ENCODE results near the gene MRTO4. TPM values are rescaled to one million over a fixed set of nuclear protein-coding genes. Genes with fewer than 3 reads are reported as not detected.
"Not testable (repeated sequence)": the region's sequence is repeated elsewhere in the genome, so short reads cannot be mapped to it uniquely, and the experiment has no call there.

The MRTO4 gene
- total RNA-seq, 3 donors from 2014 or later (not counting 1 experiment from before 2014, with no cell fraction given): 9.7 to 15.8 (median 13.5) TPM

DNA sequence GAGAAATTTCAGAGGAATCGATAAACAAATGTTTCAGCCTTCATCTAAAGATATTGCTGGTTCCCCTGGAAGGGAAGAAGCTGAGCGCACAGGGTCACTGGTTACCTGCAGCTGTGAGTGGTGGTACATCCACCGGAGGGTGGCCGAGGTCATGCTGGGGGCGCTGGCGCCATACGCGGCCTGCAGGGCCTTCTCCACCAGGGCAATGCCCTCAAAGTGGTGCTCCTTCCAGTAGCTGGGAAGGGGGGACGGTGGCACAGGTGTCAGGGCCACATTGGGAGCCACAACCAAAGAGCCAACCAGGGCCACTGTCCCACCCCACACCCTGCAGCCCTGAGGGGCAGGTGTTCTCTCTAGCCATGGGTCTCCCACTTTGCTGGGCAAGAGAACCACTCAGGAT, 32.3 kb downstream of the MRTO4 start:
- no peak overlapping the region for H3K4me3 Mint-ChIP-seq
- no peak overlapping the region for H3K27ac Mint-ChIP-seq
- ATAC-seq (no peak), DNase-seq (no peak)
- H3K27ac ChIP-seq (ENCODE audit: low read length): no peak overlapping the region
- peaks cover 7 to 8% of the 10 kb centered on the region in 2 donors for H3K4me1 Mint-ChIP-seq
- no peaks in the 10 kb centered on the region for H3K27me3 ChIP-seq (ENCODE audit: control insufficient read depth, insufficient read depth, low read length)
- H3K27me3 Mint-ChIP-seq (ENCODE audit: low read depth in 2 of 2): peaks cover 6 to 7% of the 10 kb centered on the region in 2 donors
- H3K36me3 ChIP-seq (ENCODE audit: control insufficient read depth, insufficient read depth, low read length): no peaks in the 10 kb centered on the region
- 96% methylated on average over 9 of the region's 9 CpGs for WGBS (ENCODE audit: insufficient coverage)
- TF ChIP-seq, protein P1, sequence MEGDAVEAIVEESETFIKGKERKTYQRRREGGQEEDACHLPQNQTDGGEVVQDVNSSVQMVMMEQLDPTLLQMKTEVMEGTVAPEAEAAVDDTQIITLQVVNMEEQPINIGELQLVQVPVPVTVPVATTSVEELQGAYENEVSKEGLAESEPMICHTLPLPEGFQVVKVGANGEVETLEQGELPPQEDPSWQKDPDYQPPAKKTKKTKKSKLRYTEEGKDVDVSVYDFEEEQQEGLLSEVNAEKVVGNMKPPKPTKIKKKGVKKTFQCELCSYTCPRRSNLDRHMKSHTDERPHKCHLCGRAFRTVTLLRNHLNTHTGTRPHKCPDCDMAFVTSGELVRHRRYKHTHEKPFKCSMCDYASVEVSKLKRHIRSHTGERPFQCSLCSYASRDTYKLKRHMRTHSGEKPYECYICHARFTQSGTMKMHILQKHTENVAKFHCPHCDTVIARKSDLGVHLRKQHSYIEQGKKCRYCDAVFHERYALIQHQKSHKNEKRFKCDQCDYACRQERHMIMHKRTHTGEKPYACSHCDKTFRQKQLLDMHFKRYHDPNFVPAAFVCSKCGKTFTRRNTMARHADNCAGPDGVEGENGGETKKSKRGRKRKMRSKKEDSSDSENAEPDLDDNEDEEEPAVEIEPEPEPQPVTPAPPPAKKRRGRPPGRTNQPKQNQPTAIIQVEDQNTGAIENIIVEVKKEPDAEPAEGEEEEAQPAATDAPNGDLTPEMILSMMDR (IDR thresholded peaks at IDR 0.05): no peak
- H3K4me1 ChIP-seq (ENCODE audit: control insufficient read depth, insufficient read depth, low read length): peaks cover 2% of the 10 kb centered on the region
- no peaks in the 10 kb centered on the region for H3K36me3 Mint-ChIP-seq
- intact Hi-C loops (cut with micrococcal nuclease): no loop called here
- no peaks in the 10 kb centered on the region for H3K9me3 ChIP-seq (ENCODE audit: control insufficient read depth, insufficient read depth, low read length)
- H3K4me3 ChIP-seq (ENCODE audit: low read length): no peak overlapping the region
- no peaks in the 10 kb centered on the region for H3K9me3 Mint-ChIP-seq

DNA sequence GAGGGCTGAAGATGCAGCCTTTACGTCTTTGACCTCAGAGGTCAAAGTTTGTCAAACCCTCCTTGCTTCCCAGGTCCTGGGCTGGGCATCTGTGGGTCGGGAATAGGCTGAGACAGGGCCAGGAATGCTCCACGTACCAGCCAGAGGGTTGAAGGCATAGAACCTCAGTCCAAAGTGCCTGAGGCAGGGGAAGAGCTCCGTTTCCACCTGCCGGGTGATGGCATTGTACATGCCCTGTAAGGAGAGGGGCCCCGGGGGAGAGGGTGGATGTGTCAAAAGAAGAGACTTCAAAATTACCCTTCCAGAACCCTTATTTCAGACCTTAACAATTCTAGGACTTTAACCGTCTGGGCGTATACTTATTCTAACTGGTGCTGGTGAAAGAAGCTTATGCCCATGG, 33.3 kb downstream of the MRTO4 start:
- Histone ChIP-seq H3K4me1 (ENCODE audit: control insufficient read depth, insufficient read depth, low read length) (peaks cover 4% of the 10 kb centered on the region), H3K36me3 (ENCODE audit: control insufficient read depth, insufficient read depth, low read length) (no peaks in the 10 kb centered on the region), H3K27me3 (ENCODE audit: control insufficient read depth, insufficient read depth, low read length) (no peaks in the 10 kb centered on the region), H3K9me3 (ENCODE audit: control insufficient read depth, insufficient read depth, low read length) (no peaks in the 10 kb centered on the region), H3K4me3 (ENCODE audit: low read length) (no peak overlapping the region), H3K27ac (ENCODE audit: low read length) (no peak overlapping the region)
- Mint-ChIP-seq H3K36me3 (no peaks in the 10 kb centered on the region), H3K4me3 (no peak overlapping the region), H3K4me1 (peaks cover 12% of the 10 kb centered on the region in 2 donors), H3K27me3 (ENCODE audit: low read depth in 2 of 2) (peaks cover 12 to 17% of the 10 kb centered on the region in 2 donors), H3K9me3 (no peaks in the 10 kb centered on the region), H3K27ac (no peak overlapping the region)
- WGBS (ENCODE audit: insufficient coverage): 91% methylated on average over 7 of the region's 8 CpGs
- intact Hi-C loops (cut with micrococcal nuclease): no loop called here
- TF ChIP-seq, protein P1 (IDR thresholded peaks at IDR 0.05): no peak
- ATAC-seq (no peak), DNase-seq (no peak)

DNA sequence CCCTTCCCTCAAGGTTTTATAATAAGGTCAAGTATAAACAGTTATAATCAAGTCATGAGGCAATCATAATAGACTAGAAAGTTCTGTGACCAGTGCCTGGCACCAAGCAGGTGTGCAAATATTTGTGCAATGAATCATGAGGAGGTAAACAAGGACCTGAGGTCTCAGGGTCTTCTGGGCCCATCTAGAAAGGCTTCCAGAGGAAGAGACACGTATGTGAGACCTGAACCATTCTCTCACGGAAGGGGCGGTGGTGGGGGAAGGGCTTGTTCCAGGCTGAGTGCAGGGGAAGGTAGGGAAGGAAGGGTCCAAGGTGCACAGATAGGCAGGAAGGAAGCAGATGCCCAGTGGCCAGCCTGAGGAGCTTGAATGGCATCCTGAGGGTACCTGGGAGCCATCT, 33.8 kb downstream of the MRTO4 start:
- H3K4me1 ChIP-seq (ENCODE audit: control insufficient read depth, insufficient read depth, low read length); H3K4me3 Mint-ChIP-seq; H3K36me3 Mint-ChIP-seq; H3K27me3 ChIP-seq (ENCODE audit: control insufficient read depth, insufficient read depth, low read length); H3K9me3 ChIP-seq (ENCODE audit: control insufficient read depth, insufficient read depth, low read length); intact Hi-C loops (cut with micrococcal nuclease); H3K27ac ChIP-seq (ENCODE audit: low read length); H3K36me3 ChIP-seq (ENCODE audit: control insufficient read depth, insufficient read depth, low read length); H3K27ac Mint-ChIP-seq; H3K9me3 Mint-ChIP-seq; ATAC-seq; DNase-seq; H3K4me3 ChIP-seq (ENCODE audit: low read length): not testable (repeated sequence)
- peaks cover 12 to 18% of the 10 kb centered on the region in 2 donors for H3K27me3 Mint-ChIP-seq (ENCODE audit: low read depth in 2 of 2)
- peaks cover 12% of the 10 kb centered on the region in 2 donors for H3K4me1 Mint-ChIP-seq
- 100% methylated on average over 3 of the region's 3 CpGs for WGBS (ENCODE audit: insufficient coverage)

DNA sequence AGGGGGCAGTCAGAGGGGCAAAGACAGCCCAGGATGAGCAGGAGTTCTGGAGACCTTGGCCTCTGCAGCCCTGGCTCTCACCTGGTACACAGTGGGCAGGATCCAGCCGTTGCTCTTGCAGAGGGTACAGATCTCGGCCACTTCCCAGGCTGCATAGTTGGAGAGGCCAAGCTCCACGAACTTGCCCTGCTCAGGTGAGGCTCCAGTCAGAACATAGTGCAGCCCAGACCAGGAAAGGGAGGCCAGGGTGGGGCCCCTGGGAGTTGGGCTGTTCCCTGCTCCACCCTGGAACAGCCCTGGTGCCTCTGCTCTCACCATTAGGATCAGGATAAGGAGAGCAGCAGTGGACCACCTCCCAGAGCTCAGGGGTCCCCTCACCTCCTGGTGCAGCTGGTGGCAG, 34.2 kb downstream of the MRTO4 start:
- H3K9me3 Mint-ChIP-seq; H3K4me3 ChIP-seq (ENCODE audit: low read length); H3K27me3 ChIP-seq (ENCODE audit: control insufficient read depth, insufficient read depth, low read length); intact Hi-C loops (cut with micrococcal nuclease); ATAC-seq; H3K36me3 Mint-ChIP-seq; H3K4me3 Mint-ChIP-seq; H3K9me3 ChIP-seq (ENCODE audit: control insufficient read depth, insufficient read depth, low read length); H3K36me3 ChIP-seq (ENCODE audit: control insufficient read depth, insufficient read depth, low read length); H3K27ac ChIP-seq (ENCODE audit: low read length); H3K27ac Mint-ChIP-seq; DNase-seq; H3K4me1 ChIP-seq (ENCODE audit: control insufficient read depth, insufficient read depth, low read length): not testable (repeated sequence)
- Mint-ChIP-seq H3K27me3 (ENCODE audit: low read depth in 2 of 2) (peaks cover 12 to 18% of the 10 kb centered on the region in 2 donors), H3K4me1 (peaks cover 12% of the 10 kb centered on the region in 2 donors)
- 77% methylated on average over 3 of the region's 3 CpGs for WGBS (ENCODE audit: insufficient coverage)

Data from natural killer cell (primary cell).